ENCODE results near the gene THSD4.

Gene THSD4

GRCh38 chr15:71747128-71748083 lies 632.1 kb downstream of the THSD4 start:
- Histone ChIP-seq H3K27ac (replicated peaks) (no peak overlapping the region), H3K4me3 (replicated peaks; ENCODE audit: insufficient read depth, low read length) (no peak overlapping the region), H3K27me3 (ENCODE audit: insufficient read depth, poor library complexity, severe bottlenecking) (peaks cover 3% of the 10 kb centered on the region)
- TF ChIP-seq GABPA (IDR thresholded peaks at IDR 0.05; ENCODE audit: low read depth) (no peak), REST (IDR thresholded peaks at IDR 0.05; ENCODE audit: insufficient replicate concordance, low read depth) (no peak), POLR2AphosphoS5 (IDR thresholded peaks at IDR 0.05; ENCODE audit: low read depth) (no peak)
- DNase-seq (ENCODE audit: low read depth in 1 of 2, low spot score in 1 of 2) = no peak

GRCh38 chr15:71748293-71748718 lies 633.0 kb downstream of the THSD4 start:
- no peak overlapping the region for H3K4me3 ChIP-seq (replicated peaks; ENCODE audit: insufficient read depth, low read length)

GRCh38 chr15:71749500-71749899 lies 634.2 kb downstream of the THSD4 start:
- no peak for DNase-seq (ENCODE audit: low read depth in 1 of 2, low spot score in 1 of 2)
- no peak overlapping the region for H3K4me3 ChIP-seq (replicated peaks; ENCODE audit: insufficient read depth, low read length)
- H3K27me3 ChIP-seq (ENCODE audit: insufficient read depth, poor library complexity, severe bottlenecking) = peaks cover 3% of the 10 kb centered on the region
- H3K27ac ChIP-seq (replicated peaks) = no peak overlapping the region
- TF ChIP-seq CTCF (IDR thresholded peaks at IDR 0.05; ENCODE audit: insufficient read depth, low read length) = no peak
- TF ChIP-seq POLR2AphosphoS5 (IDR thresholded peaks at IDR 0.05; ENCODE audit: low read depth) = no peak
- TF ChIP-seq REST (IDR thresholded peaks at IDR 0.05; ENCODE audit: insufficient replicate concordance, low read depth) = no peak
- no peak for TF ChIP-seq GABPA (IDR thresholded peaks at IDR 0.05; ENCODE audit: low read depth)
- no peak for TF ChIP-seq SPI1 (IDR thresholded peaks at IDR 0.05; ENCODE audit: borderline replicate concordance, low read depth)

More at GRCh38 chr15:71748293-71748718, 633.0 kb downstream of the THSD4 start:
- no peak for DNase-seq (ENCODE audit: low read depth in 1 of 2, low spot score in 1 of 2)
- TF ChIP-seq REST (IDR thresholded peaks at IDR 0.05; ENCODE audit: insufficient replicate concordance, low read depth) = no peak
- TF ChIP-seq CTCF (IDR thresholded peaks at IDR 0.05; ENCODE audit: insufficient read depth, low read length) = no peak
- Histone ChIP-seq H3K27ac (replicated peaks) (no peak overlapping the region), H3K27me3 (ENCODE audit: insufficient read depth, poor library complexity, severe bottlenecking) (peaks cover 3% of the 10 kb centered on the region)

Measured in HL-60 (cell line).